PFSK-1 (cell line): ENCODE data around the gene PGLYRP1.

Experiments
- FOXP2 ChIP-seq: optimal IDR thresholded peaks from 2 replicates; pipeline ENCODE3; 2011; ENCODE audit warnings: borderline replicate concordance, control low read depth, inconsistent platforms; ENCODE audit not compliant: insufficient read depth; ENCODE audit errors: extremely low read length, extremely low read depth
- POLR2AphosphoS5 ChIP-seq: IDR thresholded peaks from 2 replicates; pipeline ENCODE4 v1.6.1; 2012; ENCODE audit warnings: low read depth, mild to moderate bottlenecking, control low read depth, low read length, moderate library complexity
- SIN3A ChIP-seq: IDR thresholded peaks from 2 replicates; pipeline ENCODE4 v1.6.1; 2012; ENCODE audit warnings: mild to moderate bottlenecking, low read length, moderate library complexity, borderline replicate concordance; ENCODE audit not compliant: insufficient read depth
- TAF1 ChIP-seq: IDR thresholded peaks from 2 replicates; pipeline ENCODE4 v1.6.1; 2012; ENCODE audit warnings: low read length, control low read depth, borderline replicate concordance; ENCODE audit not compliant: insufficient read depth
- TF ChIP-seq, protein P1 (sequence below), 2 experiments: IDR thresholded peaks; 2 replicates each; pipeline versions ENCODE4 v1.6.1 to v1.8.0; 2011 to 2012; ENCODE audit warnings: low read depth in 2 of 2, low read length in 2 of 2, control low read depth in 1 of 2, inconsistent platforms in 1 of 2, mild to moderate bottlenecking in 1 of 2, moderate library complexity in 1 of 2; ENCODE audit not compliant: insufficient read depth in 1 of 2

The PGLYRP1 gene

DNA sequence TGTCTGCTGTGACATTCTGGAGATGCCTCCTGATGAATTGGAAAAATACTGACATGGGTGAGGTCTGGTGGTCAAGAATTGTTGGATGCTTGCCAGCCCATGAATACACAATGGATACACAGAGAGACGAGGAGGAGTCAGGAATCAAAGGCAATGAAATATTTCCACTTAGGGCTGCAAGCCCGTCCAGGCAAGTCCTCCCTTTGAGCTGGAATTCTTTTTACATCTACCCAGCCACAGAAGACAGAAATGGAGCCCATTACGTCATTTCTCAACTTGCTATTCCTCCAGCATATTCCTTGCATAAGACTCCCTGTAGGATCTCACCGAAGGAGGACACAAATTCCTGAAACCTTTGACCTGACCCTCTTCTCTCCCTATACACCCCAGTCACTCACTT lies 33.7 kb upstream of the PGLYRP1 start:
- TF ChIP-seq, protein P1, sequence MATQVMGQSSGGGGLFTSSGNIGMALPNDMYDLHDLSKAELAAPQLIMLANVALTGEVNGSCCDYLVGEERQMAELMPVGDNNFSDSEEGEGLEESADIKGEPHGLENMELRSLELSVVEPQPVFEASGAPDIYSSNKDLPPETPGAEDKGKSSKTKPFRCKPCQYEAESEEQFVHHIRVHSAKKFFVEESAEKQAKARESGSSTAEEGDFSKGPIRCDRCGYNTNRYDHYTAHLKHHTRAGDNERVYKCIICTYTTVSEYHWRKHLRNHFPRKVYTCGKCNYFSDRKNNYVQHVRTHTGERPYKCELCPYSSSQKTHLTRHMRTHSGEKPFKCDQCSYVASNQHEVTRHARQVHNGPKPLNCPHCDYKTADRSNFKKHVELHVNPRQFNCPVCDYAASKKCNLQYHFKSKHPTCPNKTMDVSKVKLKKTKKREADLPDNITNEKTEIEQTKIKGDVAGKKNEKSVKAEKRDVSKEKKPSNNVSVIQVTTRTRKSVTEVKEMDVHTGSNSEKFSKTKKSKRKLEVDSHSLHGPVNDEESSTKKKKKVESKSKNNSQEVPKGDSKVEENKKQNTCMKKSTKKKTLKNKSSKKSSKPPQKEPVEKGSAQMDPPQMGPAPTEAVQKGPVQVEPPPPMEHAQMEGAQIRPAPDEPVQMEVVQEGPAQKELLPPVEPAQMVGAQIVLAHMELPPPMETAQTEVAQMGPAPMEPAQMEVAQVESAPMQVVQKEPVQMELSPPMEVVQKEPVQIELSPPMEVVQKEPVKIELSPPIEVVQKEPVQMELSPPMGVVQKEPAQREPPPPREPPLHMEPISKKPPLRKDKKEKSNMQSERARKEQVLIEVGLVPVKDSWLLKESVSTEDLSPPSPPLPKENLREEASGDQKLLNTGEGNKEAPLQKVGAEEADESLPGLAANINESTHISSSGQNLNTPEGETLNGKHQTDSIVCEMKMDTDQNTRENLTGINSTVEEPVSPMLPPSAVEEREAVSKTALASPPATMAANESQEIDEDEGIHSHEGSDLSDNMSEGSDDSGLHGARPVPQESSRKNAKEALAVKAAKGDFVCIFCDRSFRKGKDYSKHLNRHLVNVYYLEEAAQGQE (IDR thresholded peaks at IDR 0.05; ENCODE audit: insufficient read depth in 1 of 2, low read depth in 2 of 2, low read length in 2 of 2): no peak
- TF ChIP-seq FOXP2 (no peak), SIN3A (no peak), POLR2AphosphoS5 (no peak), TAF1 (no peak)

DNA sequence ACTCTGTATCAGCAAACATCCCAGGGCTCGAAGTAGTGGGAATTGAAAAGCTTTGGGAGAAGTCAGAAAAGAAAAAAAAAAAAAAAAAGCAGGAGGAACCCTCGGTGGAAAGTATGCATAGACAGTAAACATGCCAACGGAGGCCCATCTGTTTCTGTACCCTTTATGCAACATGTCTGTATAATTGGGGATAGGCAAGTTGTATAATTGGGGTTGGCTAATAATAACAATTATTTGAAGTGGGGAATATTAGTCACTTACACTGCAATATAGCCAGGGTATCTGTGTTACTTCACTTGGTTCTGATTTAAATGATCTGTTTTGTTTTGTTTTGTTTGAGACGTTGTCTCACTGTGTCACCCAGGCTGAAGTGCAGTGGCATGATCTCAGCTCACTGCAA lies 30.0 kb upstream of the PGLYRP1 start:
- TF ChIP-seq POLR2AphosphoS5: no peak
- TF ChIP-seq FOXP2: no peak
- TF ChIP-seq, protein P1 (IDR thresholded peaks at IDR 0.05; ENCODE audit: insufficient read depth in 1 of 2, low read depth in 2 of 2, low read length in 2 of 2): no peak
- TF ChIP-seq TAF1: no peak
- TF ChIP-seq SIN3A: no peak

DNA sequence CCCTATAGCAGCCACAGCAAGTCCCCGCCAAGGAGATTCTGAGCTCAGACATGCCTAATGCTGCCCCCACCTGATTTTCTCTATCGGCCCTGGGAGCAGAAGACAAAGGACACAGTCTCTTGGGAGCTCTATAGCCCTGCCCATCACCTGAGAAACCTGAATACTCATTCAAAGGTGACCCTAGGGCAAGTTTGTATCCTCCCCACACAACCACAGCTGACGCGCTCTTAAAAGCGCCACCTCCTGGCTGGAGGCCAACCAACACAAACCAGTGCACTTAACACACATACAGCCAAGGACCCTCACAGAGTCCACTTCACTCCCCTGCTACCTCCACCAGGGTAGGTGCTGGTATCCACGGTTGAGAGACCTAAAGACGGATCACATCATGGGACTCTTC lies 26.7 kb upstream of the PGLYRP1 start:
- TF ChIP-seq TAF1: no peak
- TF ChIP-seq POLR2AphosphoS5: no peak
- TF ChIP-seq, protein P1 (IDR thresholded peaks at IDR 0.05; ENCODE audit: insufficient read depth in 1 of 2, low read depth in 2 of 2, low read length in 2 of 2): no peak
- no peak for TF ChIP-seq FOXP2
- no peak for TF ChIP-seq SIN3A

DNA sequence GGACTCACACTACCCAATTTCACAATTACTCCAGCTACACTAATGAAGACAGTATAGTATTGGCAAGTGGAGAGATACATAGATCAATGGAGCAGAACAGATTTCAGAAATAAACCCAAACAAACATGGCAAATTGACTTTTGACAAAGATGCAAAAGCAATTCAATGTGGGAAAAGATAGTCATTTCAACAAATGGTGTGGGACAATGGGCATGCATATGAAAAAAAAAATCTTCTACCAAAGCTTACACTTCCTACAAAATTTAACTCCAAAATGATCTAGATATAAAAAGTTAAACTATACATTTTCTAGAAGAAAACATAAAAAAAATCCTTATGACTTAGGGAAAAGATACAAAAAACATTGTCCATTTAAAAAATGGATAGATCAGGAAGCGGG lies 20.7 kb upstream of the PGLYRP1 start:
- TF ChIP-seq FOXP2: no peak
- TF ChIP-seq, protein P1 (IDR thresholded peaks at IDR 0.05; ENCODE audit: insufficient read depth in 1 of 2, low read depth in 2 of 2, low read length in 2 of 2): no peak
- TF ChIP-seq POLR2AphosphoS5: no peak
- no peak for TF ChIP-seq TAF1
- TF ChIP-seq SIN3A: no peak

DNA sequence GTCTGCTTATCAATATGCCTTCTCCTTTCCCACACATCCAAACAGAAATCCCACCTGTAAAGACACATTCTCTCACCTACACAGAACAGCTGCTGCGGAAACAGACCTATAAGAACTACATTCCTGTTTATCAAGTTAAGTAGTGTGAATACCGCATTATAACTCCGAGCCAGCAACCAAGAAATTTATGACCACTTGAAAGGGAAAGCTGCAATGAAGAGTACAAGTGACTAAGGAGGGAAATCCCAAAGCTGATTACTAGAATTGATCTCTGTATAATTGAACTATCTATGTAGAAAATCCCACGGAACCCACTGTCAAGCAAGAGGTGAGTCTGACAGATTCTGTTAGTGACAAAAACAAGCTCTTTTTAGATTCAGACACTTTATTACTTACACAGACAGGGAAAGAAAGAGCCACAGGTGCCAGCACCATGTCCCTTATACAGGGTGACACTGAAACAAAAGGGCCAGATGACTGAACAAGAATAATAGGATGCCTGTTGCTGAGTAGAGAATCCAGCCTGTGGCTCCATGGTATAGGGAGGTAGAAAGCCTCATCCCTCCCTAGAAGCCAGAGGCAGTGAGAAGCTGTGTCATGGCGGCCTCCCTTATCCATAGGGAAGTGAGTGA lies 19.5 kb upstream of the PGLYRP1 start:
- TF ChIP-seq POLR2AphosphoS5: no peak
- TF ChIP-seq, protein P1 (IDR thresholded peaks at IDR 0.05; ENCODE audit: insufficient read depth in 1 of 2, low read depth in 2 of 2, low read length in 2 of 2): no peak
